Neural crest cell (in vitro differentiated cells): ENCODE results near the gene S100A14. TPM values are rescaled to one million over a fixed set of nuclear protein-coding genes. Genes with fewer than 3 reads are reported as not detected.

Experiments
- DNase-seq: peaks from one replicate; pipeline ENCODE4 v3.0.0; 2021; ENCODE audit warnings: low read depth, mixed read lengths, low spot score
- H3K27ac Mint-ChIP-seq: one replicate; pipeline ENCODE4 v1.8.0; 2021; ENCODE audit warnings: mild to moderate bottlenecking, mixed read lengths; ENCODE audit not compliant: unreplicated experiment
- H3K27me3 Mint-ChIP-seq: 2 replicates; pipeline ENCODE4 v1.8.0; 2021; ENCODE audit warnings: low read depth, mild to moderate bottlenecking, mixed read lengths
- H3K36me3 Mint-ChIP-seq: 2 replicates; pipeline ENCODE4 v1.8.0; 2021; ENCODE audit warnings: low read depth, mild to moderate bottlenecking, mixed read lengths
- H3K4me1 Mint-ChIP-seq: 2 replicates; pipeline ENCODE4 v1.8.0; 2021; ENCODE audit warnings: mixed read lengths
- H3K4me3 Mint-ChIP-seq: one replicate; pipeline ENCODE4 v1.8.0; 2021; ENCODE audit warnings: mild to moderate bottlenecking, mixed read lengths
- H3K9me3 Mint-ChIP-seq: 2 replicates; pipeline ENCODE4 v1.8.0; 2021; ENCODE audit warnings: mixed read lengths
- CTCF ChIP-seq: fragments of 200-600 bp; sonication (generic); conservative IDR thresholded peaks from 2 replicates; pipeline ENCODE4 v1.5.0; 2021; ENCODE audit warnings: antibody characterized with exemption, mild to moderate bottlenecking
- total RNA-seq: library from RNA; stranded (reverse); gene quantifications from 2 replicates; pipeline ENCODE4 v1.2.1, GENCODE V29; 2021

Gene S100A14
- total RNA-seq, 1 donor from 2014 or later = not detected

- peak within 1 kb of the TSS; percentile 99 for H3K27ac Mint-ChIP-seq
Measured at GRCh38 chr1:153565529-153566374, 50.4 kb downstream of the S100A14 start, which contains the start of gene S100A2. Gene S100A2 (minus strand): TSS chr1:153565844. CDS start chr1:153563877, 1,967 bp downstream.

More at GRCh38 chr1:153565529-153566374, 50.4 kb downstream of the S100A14 start, which contains the start of gene S100A2:
- Mint-ChIP-seq H3K4me3 (peak within 1 kb of the TSS; percentile 64), H3K36me3 (no peaks in the 10 kb centered on the region), H3K4me1 (peaks cover 40% of the 10 kb centered on the region), H3K27me3 (no peaks in the 10 kb centered on the region), H3K9me3 (no peaks in the 10 kb centered on the region)
- DNase-seq = no peak
- no peak for TF ChIP-seq CTCF

Other genes starting within 250 kb of the S100A14 start
- not detected in 2 replicates for gene S100A12, start 240.7 kb downstream of the S100A14 start, total RNA-seq
- gene S100A8, start 225.3 kb downstream of the S100A14 start, total RNA-seq = not detected in 2 replicates
- gene S100A7A, start 199.8 kb downstream of the S100A14 start, total RNA-seq = not detected in 2 replicates
- gene S100A7, start 155.7 kb downstream of the S100A14 start, total RNA-seq = not detected in 2 replicates
- not detected in 2 replicates for gene S100A6, start 80.3 kb downstream of the S100A14 start, total RNA-seq
- gene S100A5, start 75.4 kb downstream of the S100A14 start, total RNA-seq = not detected in 2 replicates
- 10.3 and 11.7 TPM in 2 replicates for gene S100A4, start 70.5 kb downstream of the S100A14 start, total RNA-seq
- not detected in 2 replicates for gene S100A3, start 67.1 kb downstream of the S100A14 start, total RNA-seq
- not detected in 2 replicates for gene S100A2, start 50.5 kb downstream of the S100A14 start, total RNA-seq
- gene S100A16, start 3.2 kb downstream of the S100A14 start, total RNA-seq = 5.3 and 7.1 TPM in 2 replicates
- gene S100A13, start 11.2 kb upstream of the S100A14 start, total RNA-seq = 30.2 and 33.7 TPM in 2 replicates
- not detected in 2 replicates for gene S100A1, start 12.1 kb upstream of the S100A14 start, total RNA-seq
- 132 and 136 TPM in 2 replicates for gene CHTOP, start 17.7 kb upstream of the S100A14 start, total RNA-seq
- 52.8 and 55.4 TPM in 2 replicates for gene SNAPIN, start 42.4 kb upstream of the S100A14 start, total RNA-seq
- gene ILF2, start 54.7 kb upstream of the S100A14 start, total RNA-seq = 404 and 407 TPM in 2 replicates
- gene NPR1, start 62.4 kb upstream of the S100A14 start, total RNA-seq = 0.57 and 0.93 TPM in 2 replicates
- gene INTS3, start 111.7 kb upstream of the S100A14 start, total RNA-seq = 78.4 and 79.2 TPM in 2 replicates
- 16.8 and 18.1 TPM in 2 replicates for gene SLC27A3, start 159.1 kb upstream of the S100A14 start, total RNA-seq